ENCODE measurements around the gene TUBGCP6.

- TF ChIP-seq EZH2 (IDR thresholded peaks at IDR 0.05; ENCODE audit: borderline replicate concordance, low read depth, low read length, poor library complexity, severe bottlenecking) (no peak), CTCF (conservative IDR thresholded peaks at IDR 0.05; ENCODE audit: low read depth, low read length) (no peak)
These were observed 59.3 kb downstream of the TUBGCP6 start, which contains the start of gene TRABD for GRCh38 chr22:50185375-50186087.

Data from A673 (cell line).